H9 (cell line): ENCODE measurements around the gene YJU2. TPM values are rescaled to one million over a fixed set of nuclear protein-coding genes. Genes with fewer than 3 reads are reported as not detected.

ENCODE experiments used
- DNase-seq: peaks from one replicate; pipeline ENCODE4 v3.0.0-alpha.2; 2017
- H2AFZ ChIP-seq: one replicate; pipeline ENCODE4 v1.6.1; 2013; ENCODE audit warnings: mild to moderate bottlenecking, low read length, control low read depth, moderate library complexity
- H2AK5ac ChIP-seq: 2 replicates; pipeline ENCODE4 v1.6.1; 2013; ENCODE audit warnings: low read length, control low read depth, mixed read lengths; ENCODE audit not compliant: insufficient read length
- H2BK120ac ChIP-seq: one replicate; pipeline ENCODE4 v1.6.1; 2013; ENCODE audit warnings: low read depth, mild to moderate bottlenecking, low read length, control low read depth, inconsistent platforms; ENCODE audit not compliant: poor library complexity, severe bottlenecking
- H2BK12ac ChIP-seq: 2 replicates; pipeline ENCODE4 v1.6.1; 2013; ENCODE audit warnings: low read length, control low read depth, mixed read lengths, low read depth; ENCODE audit not compliant: insufficient read length
- H2BK15ac ChIP-seq: 2 replicates; pipeline ENCODE4 v1.6.1; 2013; ENCODE audit warnings: low read depth, low read length, control low read depth
- H2BK20ac ChIP-seq: one replicate; pipeline ENCODE4 v1.6.1; 2013; ENCODE audit warnings: low read depth, mild to moderate bottlenecking, low read length, control low read depth, inconsistent platforms; ENCODE audit not compliant: poor library complexity, severe bottlenecking
- H2BK5ac ChIP-seq: 2 replicates; pipeline ENCODE4 v1.6.1; 2013; ENCODE audit warnings: low read length, control low read depth, mixed read lengths; ENCODE audit not compliant: insufficient read length
- H3K14ac ChIP-seq: 2 replicates; pipeline ENCODE4 v1.6.1; 2013; ENCODE audit warnings: low read length, control low read depth; ENCODE audit not compliant: insufficient read depth
- H3K18ac ChIP-seq: 2 replicates; pipeline ENCODE4 v1.6.1; 2013; ENCODE audit warnings: low read depth, mild to moderate bottlenecking, mixed read lengths, low read length, control low read depth; ENCODE audit not compliant: insufficient read length
- H3K23ac ChIP-seq: 2 replicates; pipeline ENCODE4 v1.6.1; 2013; ENCODE audit warnings: low read length, control low read depth, mixed read lengths, low read depth; ENCODE audit not compliant: insufficient read length
- H3K23me2 ChIP-seq: 2 replicates; pipeline ENCODE4 v1.6.1; 2013; ENCODE audit warnings: low read depth, mild to moderate bottlenecking, mixed read lengths, low read length, control low read depth; ENCODE audit not compliant: insufficient read length, poor library complexity, severe bottlenecking
- H3K27ac ChIP-seq: 2 replicates; pipeline ENCODE4 v1.5.1; 2013; ENCODE audit warnings: low read length, control low read depth, mixed read lengths, low read depth; ENCODE audit not compliant: insufficient read length
- H3K27me3 ChIP-seq: 2 replicates; pipeline ENCODE4 v1.6.1; 2013; ENCODE audit warnings: low read length, control low read depth, inconsistent platforms; ENCODE audit not compliant: insufficient read depth
- H3K4ac ChIP-seq: 2 replicates; pipeline ENCODE4 v1.6.1; 2013; ENCODE audit warnings: low read depth, mild to moderate bottlenecking, control low read depth, inconsistent platforms, low read length, moderate library complexity
- H3K4me1 ChIP-seq: 2 replicates; pipeline ENCODE4 v1.6.1; 2013; ENCODE audit warnings: low read length, control low read depth, inconsistent platforms; ENCODE audit not compliant: insufficient read depth
- H3K4me2 ChIP-seq: 2 replicates; pipeline ENCODE4 v1.6.1; 2013; ENCODE audit warnings: low read length, control low read depth, mixed read lengths; ENCODE audit not compliant: insufficient read length, insufficient read depth
- H3K56ac ChIP-seq: 2 replicates; pipeline ENCODE4 v1.6.1; 2013; ENCODE audit warnings: low read depth, mild to moderate bottlenecking, mixed read lengths, low read length, control low read depth; ENCODE audit not compliant: insufficient read length
- H3K79me1 ChIP-seq: 2 replicates; pipeline ENCODE4 v1.6.1; 2013; ENCODE audit warnings: low read depth, mild to moderate bottlenecking, moderate library complexity, low read length, control low read depth, inconsistent platforms; ENCODE audit not compliant: insufficient read depth, poor library complexity, severe bottlenecking
- H3K79me2 ChIP-seq: 2 replicates; pipeline ENCODE4 v1.6.1; 2013; ENCODE audit warnings: low read length, control low read depth, inconsistent platforms; ENCODE audit not compliant: insufficient read depth
- H3K9ac ChIP-seq: 2 replicates; pipeline ENCODE4 v1.6.1; 2013; ENCODE audit warnings: low read length, control low read depth, mixed read lengths; ENCODE audit not compliant: insufficient read length; ENCODE audit errors: extremely low read depth
- H3K9me3 ChIP-seq: one replicate; pipeline ENCODE4 v1.6.1; 2013; ENCODE audit warnings: low read depth, low read length, inconsistent platforms; ENCODE audit not compliant: control insufficient read depth
- H3T11ph ChIP-seq: one replicate; pipeline ENCODE4 v1.6.1; 2013; ENCODE audit warnings: mild to moderate bottlenecking, low read length, control low read depth, inconsistent platforms
- H4K20me1 ChIP-seq: one replicate; pipeline ENCODE4 v1.6.1; 2013; ENCODE audit not compliant: control insufficient read depth, insufficient read length, insufficient read depth
- H4K5ac ChIP-seq: 2 replicates; pipeline ENCODE4 v1.6.1; 2013; ENCODE audit warnings: low read depth, mild to moderate bottlenecking, mixed read lengths, low read length, control low read depth; ENCODE audit not compliant: insufficient read length
- H4K8ac ChIP-seq: replicated peaks from 2 replicates; pipeline ENCODE4 v1.6.1; 2013; ENCODE audit warnings: low read length, control low read depth, mixed read lengths, low read depth; ENCODE audit not compliant: insufficient read length
- H4K91ac ChIP-seq: 2 replicates; pipeline ENCODE4 v1.6.1; 2013; ENCODE audit warnings: low read depth, mild to moderate bottlenecking, moderate library complexity, mixed read lengths, low read length, control low read depth; ENCODE audit not compliant: insufficient read length
- H3K27ac Mint-ChIP-seq, 3 experiments: 2 replicates in 2 of 3; 3 replicates in 1 of 3; pipeline ENCODE4 v1.8.0; 2020 to 2021; ENCODE audit warnings: mixed read lengths in 3 of 3, mild to moderate bottlenecking in 1 of 3, moderate library complexity in 1 of 3
- H3K27me3 Mint-ChIP-seq: 2 replicates; pipeline ENCODE4 v1.8.0; 2021; ENCODE audit warnings: low read depth, mild to moderate bottlenecking, moderate library complexity, mixed read lengths
- H3K36me3 Mint-ChIP-seq, 3 experiments: 2 replicates in 2 of 3; 3 replicates in 1 of 3; pipeline ENCODE4 v1.8.0; 2020 to 2021; ENCODE audit warnings: low read depth in 3 of 3, mixed read lengths in 3 of 3; ENCODE audit not compliant: insufficient read depth in 1 of 3
- H3K4me1 Mint-ChIP-seq, 2 experiments: 2 replicates each; pipeline ENCODE4 v1.8.0; 2020; ENCODE audit warnings: mixed read lengths in 2 of 2
- H3K4me3 Mint-ChIP-seq, 2 experiments: 2 replicates in 1 of 2; 3 replicates in 1 of 2; pipeline ENCODE4 v1.8.0; 2020 to 2021; ENCODE audit warnings: mild to moderate bottlenecking in 2 of 2, mixed read lengths in 2 of 2, moderate library complexity in 1 of 2
- H3K9me3 Mint-ChIP-seq, 2 experiments: 2 replicates in 1 of 2; 3 replicates in 1 of 2; pipeline ENCODE4 v1.8.0; 2020; ENCODE audit warnings: mild to moderate bottlenecking in 2 of 2, mixed read lengths in 2 of 2, moderate library complexity in 1 of 2
- WGBS: extraction: QIAGEN DNeasy Blood & Tissue Kit; methylation state at CpG from one replicate; pipeline ENCODE4 v1.1.7; 2013; ENCODE audit warnings: missing lambda C conversion rate, low lambda C conversion rate, mixed read lengths; ENCODE audit not compliant: insufficient read length; ENCODE audit errors: extremely low coverage; 5-methylcytosine and 5-hydroxymethylcytosine counted together
- total RNA-seq: library from RNA; stranded (reverse); gene quantifications from 2 replicates; pipeline ENCODE4 v1.2.1, GENCODE V29; 2021
- TF ChIP-seq, protein P1 (sequence below): fragments of 200-600 bp; sonication (generic); conservative IDR thresholded peaks from 3 replicates; pipeline ENCODE4 v1.8.0; 2021; ENCODE audit warnings: antibody characterized with exemption, mild to moderate bottlenecking

The YJU2 gene
- total RNA-seq, 1 experiment from 2014 or later, result 31.0 TPM

DNA sequence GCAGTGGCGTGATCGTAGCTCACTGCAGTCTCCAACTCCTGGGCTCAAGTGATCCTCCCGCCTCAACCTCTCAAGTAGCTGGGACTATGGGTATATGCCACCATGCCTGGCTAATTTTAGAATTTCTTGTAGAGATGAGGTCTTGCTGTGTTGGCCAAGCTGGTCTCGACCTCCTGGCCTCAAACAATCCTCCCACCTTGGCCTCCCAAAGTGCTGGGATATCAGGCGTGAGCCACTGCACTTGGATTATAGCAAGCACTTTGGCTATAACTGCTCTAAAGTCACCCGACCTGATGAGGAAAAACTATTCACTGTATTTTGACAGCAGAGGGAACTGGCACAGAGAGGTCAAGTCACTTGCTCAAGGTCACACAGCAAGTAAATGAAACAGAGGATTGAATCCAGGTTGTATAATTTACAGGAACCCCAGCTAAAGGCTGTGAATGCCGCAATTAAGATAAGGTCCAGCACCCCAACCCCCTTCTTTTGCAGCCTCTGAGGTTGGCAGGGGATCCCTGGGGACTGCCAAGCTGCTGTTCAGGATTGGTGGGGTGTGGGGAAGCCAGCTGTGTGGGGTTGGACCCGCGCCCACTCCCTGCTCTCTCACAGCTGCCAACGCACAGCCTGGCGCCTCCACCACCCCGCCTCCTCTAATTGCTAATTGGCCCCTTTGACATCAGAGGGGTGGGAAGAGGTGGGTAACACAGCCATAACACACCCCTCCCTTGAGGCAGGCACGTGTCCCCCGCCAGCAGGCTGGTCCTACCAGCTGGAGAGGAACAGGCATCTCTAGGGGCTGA lies 49.3 kb downstream of the YJU2 start:
- Mint-ChIP-seq H3K27ac (no peak overlapping the region; a peak in 1 of 7 replicates), H3K4me3 (no peak overlapping the region), H3K36me3 (no peaks in the 10 kb centered on the region), H3K9me3 (no peaks in the 10 kb centered on the region; a peak in 1 of 5 replicates), H3K27me3 (peaks cover 17% of the 10 kb centered on the region), H3K4me1 (peaks cover 5 to 8% of the 10 kb centered on the region in 2 experiments)
- Histone ChIP-seq H4K8ac (no peak overlapping the region), H3K4me2 (no peak overlapping the region), H2AFZ (no peak overlapping the region), H3K18ac (no peak overlapping the region), H3K4ac (no peak overlapping the region), H3K9ac (no peak overlapping the region), H4K5ac (no peak overlapping the region), H3K23ac (no peak overlapping the region), H3K14ac (no peak overlapping the region), H3K4me1 (no peaks in the 10 kb centered on the region), H2BK5ac (no peak overlapping the region), H2BK15ac (no peak overlapping the region), H2BK120ac (no peak overlapping the region), H3K27me3 (no peaks in the 10 kb centered on the region), H3K9me3 (no peaks in the 10 kb centered on the region), H3K79me1 (no peaks in the 10 kb centered on the region), H3T11ph (no peak overlapping the region), H4K91ac (no peak overlapping the region), H4K20me1 (no peaks in the 10 kb centered on the region), H3K56ac (no peak overlapping the region), H3K23me2 (no peaks in the 10 kb centered on the region), H2BK20ac (no peak overlapping the region), H3K27ac (no peak overlapping the region), H3K79me2 (no peaks in the 10 kb centered on the region), H2AK5ac (no peak overlapping the region), H2BK12ac (no peak overlapping the region)
- TF ChIP-seq, protein P1, sequence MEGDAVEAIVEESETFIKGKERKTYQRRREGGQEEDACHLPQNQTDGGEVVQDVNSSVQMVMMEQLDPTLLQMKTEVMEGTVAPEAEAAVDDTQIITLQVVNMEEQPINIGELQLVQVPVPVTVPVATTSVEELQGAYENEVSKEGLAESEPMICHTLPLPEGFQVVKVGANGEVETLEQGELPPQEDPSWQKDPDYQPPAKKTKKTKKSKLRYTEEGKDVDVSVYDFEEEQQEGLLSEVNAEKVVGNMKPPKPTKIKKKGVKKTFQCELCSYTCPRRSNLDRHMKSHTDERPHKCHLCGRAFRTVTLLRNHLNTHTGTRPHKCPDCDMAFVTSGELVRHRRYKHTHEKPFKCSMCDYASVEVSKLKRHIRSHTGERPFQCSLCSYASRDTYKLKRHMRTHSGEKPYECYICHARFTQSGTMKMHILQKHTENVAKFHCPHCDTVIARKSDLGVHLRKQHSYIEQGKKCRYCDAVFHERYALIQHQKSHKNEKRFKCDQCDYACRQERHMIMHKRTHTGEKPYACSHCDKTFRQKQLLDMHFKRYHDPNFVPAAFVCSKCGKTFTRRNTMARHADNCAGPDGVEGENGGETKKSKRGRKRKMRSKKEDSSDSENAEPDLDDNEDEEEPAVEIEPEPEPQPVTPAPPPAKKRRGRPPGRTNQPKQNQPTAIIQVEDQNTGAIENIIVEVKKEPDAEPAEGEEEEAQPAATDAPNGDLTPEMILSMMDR, result no peak
- WGBS, result no CpG with 5 or more reads among the region's 14 CpGs
- peak; percentile 63 for DNase-seq
